Measurements from ENCODE around the gene NANOS1. TPM values are rescaled to one million over a fixed set of nuclear protein-coding genes. Genes with fewer than 3 reads are reported as not detected.

NANOS1 gene
- total and polyA plus RNA-seq, 9 of the 15 experiments (the other 6 are each of a cell fraction or from before 2014, with no cell fraction given) = 0.14 to 1.6 (median 0.83) TPM; not detected in 1

DNA sequence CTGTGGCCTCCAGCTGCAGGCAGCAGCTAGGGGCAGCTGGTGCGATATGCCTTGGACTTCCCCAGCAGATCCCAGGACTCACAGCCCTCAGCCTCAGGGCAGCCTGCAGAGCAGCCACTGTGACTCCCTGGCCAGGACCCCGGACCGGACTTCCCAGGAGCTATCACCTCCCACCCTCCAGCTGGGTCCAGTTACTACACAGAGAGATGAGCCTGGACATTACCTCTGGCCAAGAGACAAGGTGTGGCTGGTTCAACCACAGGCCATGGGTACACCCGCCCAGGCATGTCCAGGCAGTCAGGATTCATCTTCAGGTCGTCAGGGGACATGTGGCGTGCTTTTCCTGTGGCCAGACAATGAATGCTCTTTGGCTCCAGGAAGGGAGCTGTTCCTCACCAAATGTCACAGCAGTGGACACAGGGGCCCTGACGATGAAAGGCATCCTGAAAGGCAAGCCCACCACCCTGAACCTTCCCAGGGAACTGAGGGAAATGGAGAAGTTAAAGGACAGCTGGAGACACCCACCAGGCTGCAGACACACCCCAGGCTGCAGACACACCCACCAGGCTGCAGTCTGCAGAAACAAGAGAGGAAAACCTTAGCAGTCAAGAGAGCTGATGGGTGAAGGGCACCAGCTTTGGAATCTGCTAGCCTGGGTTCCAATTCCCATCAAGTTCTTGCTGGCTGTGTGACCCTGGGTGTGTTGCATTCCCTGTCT, 25.8 kb upstream of the NANOS1 start:
- Histone ChIP-seq H3K27ac (ENCODE audit: extremely low read depth, low read depth, low read length) (no peak overlapping the region), H3K27me3 (ENCODE audit: control insufficient read depth in 2 of 2, insufficient read depth in 2 of 2, low read length in 2 of 2) (peaks cover 7 to 35% of the 10 kb centered on the region in 2 experiments; a peak in 3 of 5 replicates), H3K36me3 (ENCODE audit: control insufficient read depth, insufficient read depth, low read length) (no peaks in the 10 kb centered on the region), H2AFZ (ENCODE audit: low read depth, low read length) (no peak overlapping the region), H3K4me1 (replicated peaks in 1 of 2; ENCODE audit: control insufficient read depth in 2 of 2, insufficient read depth in 2 of 2, low read length in 2 of 2) (no peaks in the 10 kb centered on the region), H3K9me3 (replicated peaks; ENCODE audit: control insufficient read depth, insufficient read depth, low read depth, low read length) (no peaks in the 10 kb centered on the region), H3K79me2 (ENCODE audit: control insufficient read depth, insufficient read depth, low read length) (no peaks in the 10 kb centered on the region), H3K9me1 (ENCODE audit: control insufficient read depth, insufficient read depth, low read length) (no peaks in the 10 kb centered on the region), H3K4me3 (no peak overlapping the region), H3K4me2 (ENCODE audit: insufficient read depth, low read length) (no peak overlapping the region), H3K9ac (ENCODE audit: insufficient read depth in 1 of 2, low read depth in 2 of 2, low read length in 2 of 2) (no peak overlapping the region), H4K20me1 (replicated peaks; ENCODE audit: control insufficient read depth, insufficient read depth, low read length) (0 out of 2 replicates have a peak, but pooled peaks cover 4% of the 10 kb centered on the region)
- in situ Hi-C loops (cut with MboI) (no loop called here), intact Hi-C loops (cut with micrococcal nuclease) (no loop called here)
- WGBS (ENCODE audit: insufficient coverage, low coverage, missing lambda C conversion rate) = 0% methylated on average over 3 of the region's 7 CpGs
- TF ChIP-seq TBP (optimal IDR thresholded peaks at IDR 0.05; ENCODE audit: low read depth, low read length) = no peak
- no peak for TF ChIP-seq FOXM1 (IDR thresholded peaks at IDR 0.05; ENCODE audit: low read depth)
- no peak for TF ChIP-seq FOXM1 (CRISPR knock-in tag; IDR thresholded peaks at IDR 0.05; ENCODE audit: low read depth)
- no peak for TF ChIP-seq POLR3G (IDR thresholded peaks at IDR 0.05; ENCODE audit: extremely low read depth, insufficient read length, insufficient replicate concordance)
- TF ChIP-seq MNT (conservative IDR thresholded peaks at IDR 0.05) = no peak
- TF ChIP-seq RBM25 (IDR thresholded peaks at IDR 0.05; ENCODE audit: low read depth, low read length, severe bottlenecking) = peak; percentile 25
- TF ChIP-seq ATF7 (IDR thresholded peaks at IDR 0.05) = no peak
- no peak for TF ChIP-seq GATAD2B (IDR thresholded peaks at IDR 0.05; ENCODE audit: borderline replicate concordance)
- DNase-seq (ENCODE audit: extremely low read depth in 1 of 4, low spot score in 3 of 4) (no peak), ATAC-seq (no peak), FAIRE-seq (no peak)
- ChIA-PET POLR2A (no interaction called here), CTCF (ENCODE audit: low intra/inter-chr PET ratio) (no interaction called here)
- BruUV-seq (replicated peaks) = no TSS peak
